Measurements from ENCODE around the gene RAB22A.

RAB22A gene, protein sequence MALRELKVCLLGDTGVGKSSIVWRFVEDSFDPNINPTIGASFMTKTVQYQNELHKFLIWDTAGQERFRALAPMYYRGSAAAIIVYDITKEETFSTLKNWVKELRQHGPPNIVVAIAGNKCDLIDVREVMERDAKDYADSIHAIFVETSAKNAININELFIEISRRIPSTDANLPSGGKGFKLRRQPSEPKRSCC

DNA sequence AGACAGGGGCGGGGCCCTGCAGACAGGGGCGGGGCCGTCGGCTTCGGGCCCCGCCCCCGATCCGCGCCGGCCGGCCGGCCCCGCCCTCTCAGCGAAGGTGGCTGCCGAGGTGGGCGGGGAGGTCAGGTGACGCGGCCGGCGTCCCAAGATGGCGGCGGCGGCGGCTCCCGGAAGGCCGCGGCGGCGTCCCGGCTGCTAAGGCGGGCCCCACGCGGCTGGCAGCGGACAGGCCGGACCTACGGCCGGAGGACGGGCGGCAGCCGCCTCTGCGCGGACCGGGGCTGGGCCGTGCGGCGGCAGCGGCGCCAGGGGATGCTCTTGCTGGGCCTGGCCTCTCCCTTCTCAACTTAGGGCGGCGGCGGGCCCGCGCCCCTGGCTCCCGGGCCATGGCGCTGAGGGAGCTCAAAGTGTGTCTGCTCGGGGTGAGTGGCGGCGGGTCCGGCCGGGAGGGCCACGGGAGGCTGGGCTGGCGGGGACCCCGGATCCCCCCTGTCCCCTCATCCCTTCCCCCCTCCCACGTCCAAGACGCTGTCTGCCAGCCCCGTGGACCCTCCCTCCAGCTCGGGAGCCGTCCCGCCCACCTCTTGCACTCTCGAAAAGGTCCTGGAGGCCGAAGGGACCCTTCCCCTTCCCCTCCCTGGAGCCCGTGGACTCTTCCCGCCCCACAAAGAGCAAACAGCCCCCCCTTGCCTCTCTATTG, at the start of gene RAB22A:
TSS of gene RAB22A (plus strand) at position 125 of the 700 bp plus-strand sequence. CDS start at position 387, 262 bp downstream.
- DNase-seq (ENCODE audit: low read depth), result peak; percentile 75

DNA sequence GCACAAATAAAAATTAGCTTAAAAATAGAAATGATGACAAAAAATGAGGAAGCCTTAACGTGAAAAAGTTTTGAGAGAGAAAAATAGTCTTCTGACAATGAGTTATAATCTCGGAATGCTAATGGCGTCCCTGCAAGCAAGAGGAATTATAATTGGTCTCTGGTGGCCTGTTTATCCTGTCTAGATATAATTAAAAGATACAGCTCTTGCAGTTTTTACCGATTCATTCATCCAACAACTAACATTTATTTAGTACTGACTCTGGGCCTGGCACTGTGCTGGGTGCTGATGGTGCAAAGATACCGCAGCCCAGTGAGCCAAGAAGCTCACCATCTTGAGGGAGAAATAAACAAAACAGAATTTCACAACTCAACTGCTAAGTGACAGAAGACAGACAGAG, 49.5 kb upstream of the RAB22A start:
- DNase-seq (ENCODE audit: low read depth), result no peak

DNA sequence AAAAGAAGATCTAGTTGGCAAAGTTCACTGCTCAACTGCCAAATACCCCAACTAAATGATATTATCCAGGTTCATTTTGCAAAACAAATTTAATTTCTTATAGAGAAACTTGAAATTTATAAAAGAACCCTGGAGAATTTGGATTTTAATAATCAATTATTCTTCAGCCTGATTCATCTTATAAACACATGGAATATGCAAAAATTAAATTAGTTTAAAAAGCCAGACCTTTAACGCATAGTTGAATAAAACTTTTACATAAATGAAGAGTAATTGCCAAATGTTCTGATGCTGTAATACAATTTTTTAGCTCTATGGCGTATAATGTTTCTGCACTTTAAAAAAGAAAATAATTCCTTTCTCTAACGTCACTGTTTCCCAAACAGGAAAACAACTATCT, 47.9 kb upstream of the RAB22A start:
- no peak for DNase-seq (ENCODE audit: low read depth)

DNA sequence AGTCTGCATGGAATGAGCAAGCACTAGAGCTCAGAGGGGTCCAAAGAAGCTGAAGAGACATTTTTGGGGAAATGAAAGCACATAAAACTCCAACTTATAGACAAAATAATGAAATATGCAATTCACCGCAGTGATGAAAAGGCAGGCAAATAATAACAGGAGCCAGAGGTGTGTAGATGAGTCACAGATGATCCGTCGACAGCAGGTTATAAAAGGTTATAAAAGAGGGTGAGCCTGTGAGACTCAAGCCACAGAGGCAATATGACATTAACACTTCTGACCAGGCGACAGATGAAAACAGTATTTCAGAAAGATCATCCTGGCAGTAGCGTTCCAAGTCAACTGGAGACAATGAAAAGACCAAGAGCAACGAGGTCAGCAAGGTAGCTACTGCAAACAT, 45.2 kb upstream of the RAB22A start:
- DNase-seq (ENCODE audit: low read depth), result no peak

DNA sequence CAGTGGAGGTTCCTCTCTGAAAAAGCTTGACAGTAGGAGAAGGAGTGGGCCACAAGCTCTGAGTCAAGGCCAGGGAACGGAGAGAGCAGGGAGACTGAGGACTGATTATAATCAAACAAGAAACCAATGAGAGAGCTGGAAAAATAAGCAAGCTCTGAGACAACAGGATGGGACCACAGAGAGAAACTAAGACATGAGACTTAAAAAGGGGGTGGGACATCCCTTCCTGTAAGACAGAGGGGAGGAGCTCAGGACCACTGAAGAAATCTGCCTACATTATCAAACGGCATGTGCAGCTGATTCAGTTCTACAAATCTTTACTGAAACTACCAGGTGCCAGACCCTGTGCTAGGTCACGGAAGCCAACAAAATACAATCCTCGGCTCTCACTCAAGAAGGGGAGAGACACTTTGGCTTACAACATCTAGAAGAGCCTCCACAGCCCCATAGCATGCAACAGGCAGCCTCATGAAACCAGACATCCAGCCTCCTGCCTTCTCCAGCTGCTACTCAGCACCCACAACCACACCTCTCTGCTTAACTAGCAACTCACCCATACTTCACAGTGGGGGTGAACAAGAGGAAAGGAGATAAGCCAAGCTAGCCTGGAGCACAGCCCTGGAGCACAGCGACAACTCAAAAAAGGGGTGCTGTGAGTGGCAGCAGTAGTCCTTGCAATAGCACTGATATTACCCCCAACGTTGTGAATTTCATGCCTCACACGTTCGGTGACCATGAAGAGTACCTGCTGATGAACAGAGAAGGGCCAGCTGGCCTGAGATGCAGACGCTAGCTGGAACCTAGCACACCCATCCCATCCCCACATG, 41.9 kb upstream of the RAB22A start:
- DNase-seq (ENCODE audit: low read depth), result no peak

DNA sequence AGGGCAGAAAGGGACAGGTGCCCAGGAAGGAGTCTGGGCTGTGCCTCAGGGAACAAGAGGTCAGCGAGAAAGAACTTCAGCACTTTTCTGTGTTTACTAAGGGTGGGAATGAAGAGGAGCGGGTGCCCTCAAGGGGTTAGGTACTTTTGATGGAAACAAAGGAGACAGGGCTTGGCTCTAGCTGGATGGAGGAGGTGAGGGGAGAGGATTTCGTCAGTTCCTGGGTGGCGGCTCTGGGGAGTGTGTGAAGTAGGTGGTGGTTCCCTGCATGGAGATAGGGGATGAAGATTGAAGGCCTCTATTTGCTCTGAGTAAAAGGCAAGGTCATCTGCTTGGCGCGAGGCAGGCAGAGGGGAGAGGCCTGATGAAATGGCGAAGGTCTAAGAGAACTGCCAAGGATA, 41.1 kb upstream of the RAB22A start:
- no peak for DNase-seq (ENCODE audit: low read depth)

DNA sequence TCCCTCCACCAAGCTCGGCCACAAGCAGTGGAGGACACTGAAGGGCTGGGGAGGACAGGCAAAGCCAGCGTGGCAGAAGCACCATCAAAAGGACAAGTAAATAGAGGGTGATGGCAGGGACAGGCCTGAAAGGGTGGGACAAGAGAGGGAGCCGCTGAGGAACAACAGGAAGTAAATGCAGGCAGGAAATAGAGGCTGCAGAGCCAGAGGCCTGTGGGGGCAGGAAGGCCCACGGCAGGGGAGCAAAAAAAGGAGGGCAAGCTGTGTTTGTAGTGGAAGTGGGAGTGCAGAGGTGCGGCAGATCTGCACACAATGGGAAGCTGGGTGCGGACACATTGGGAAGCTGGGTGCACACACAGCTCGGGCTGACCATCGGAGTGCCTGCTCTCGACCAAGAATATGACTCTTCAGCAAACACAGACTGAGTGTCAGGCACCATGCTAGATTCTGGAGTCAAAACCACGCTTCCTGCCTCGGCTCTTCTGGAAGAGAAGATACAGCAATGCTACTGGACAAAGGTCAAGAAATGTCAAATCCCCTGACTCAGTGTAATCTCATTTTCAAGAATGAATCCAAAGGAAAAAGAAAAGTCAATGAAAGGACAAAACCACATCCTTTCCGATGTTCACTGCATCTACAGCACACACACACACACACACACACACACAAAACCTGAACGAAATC, 40.4 kb upstream of the RAB22A start:
- DNase-seq (ENCODE audit: low read depth), result no peak

DNA sequence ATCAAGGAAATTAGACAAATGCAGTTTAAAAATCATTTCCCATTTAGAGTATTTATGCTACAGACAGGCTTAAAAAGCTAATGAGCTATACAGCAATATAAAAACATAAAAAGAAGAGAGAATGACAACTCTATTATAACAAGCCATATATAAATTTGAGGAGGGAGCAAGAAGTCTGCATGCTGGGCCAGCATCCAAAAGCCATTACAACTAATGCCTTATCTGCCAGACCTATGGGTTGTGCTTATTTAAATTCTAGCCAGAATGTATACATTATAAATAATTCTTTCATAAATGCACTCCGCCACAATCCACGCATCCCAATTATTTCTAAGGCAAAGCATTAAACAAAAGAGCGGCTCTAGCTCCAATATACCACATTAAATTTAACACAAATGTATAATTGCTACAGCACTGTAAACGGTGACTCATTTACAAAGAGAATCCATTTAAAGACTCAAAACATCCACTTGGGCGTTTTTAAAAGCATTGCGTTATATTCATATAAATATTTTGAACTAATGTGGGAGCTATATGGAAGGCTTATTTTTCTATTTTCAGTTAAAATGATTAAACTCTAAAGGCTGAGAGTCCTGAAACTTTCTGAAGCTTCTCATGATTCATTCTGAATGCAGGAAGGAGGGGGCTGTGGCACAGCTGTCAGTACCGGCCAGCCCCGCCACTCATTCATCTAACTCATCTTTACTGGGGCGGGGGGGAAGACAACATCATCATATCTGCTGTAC, 37.7 kb upstream of the RAB22A start:
- DNase-seq (ENCODE audit: low read depth), result no peak

DNA sequence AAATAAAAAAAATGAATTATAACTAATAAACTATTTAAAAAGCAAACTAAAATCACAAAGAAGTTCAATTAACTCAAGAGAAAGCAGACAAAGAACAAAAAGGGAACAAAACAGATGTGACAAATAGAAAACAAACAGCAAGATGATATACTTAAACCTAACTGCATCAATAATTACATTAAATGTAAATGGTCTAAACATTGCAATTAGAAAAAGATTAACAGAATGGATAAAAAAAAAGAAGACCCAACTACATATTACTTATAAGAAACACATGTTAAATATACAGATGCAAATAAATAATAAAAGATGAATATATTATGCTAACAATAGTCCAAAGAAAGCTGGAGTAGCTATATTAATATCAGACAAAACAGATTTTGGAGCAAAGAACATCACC, 35.1 kb upstream of the RAB22A start:
- no peak for DNase-seq (ENCODE audit: low read depth)

DNA sequence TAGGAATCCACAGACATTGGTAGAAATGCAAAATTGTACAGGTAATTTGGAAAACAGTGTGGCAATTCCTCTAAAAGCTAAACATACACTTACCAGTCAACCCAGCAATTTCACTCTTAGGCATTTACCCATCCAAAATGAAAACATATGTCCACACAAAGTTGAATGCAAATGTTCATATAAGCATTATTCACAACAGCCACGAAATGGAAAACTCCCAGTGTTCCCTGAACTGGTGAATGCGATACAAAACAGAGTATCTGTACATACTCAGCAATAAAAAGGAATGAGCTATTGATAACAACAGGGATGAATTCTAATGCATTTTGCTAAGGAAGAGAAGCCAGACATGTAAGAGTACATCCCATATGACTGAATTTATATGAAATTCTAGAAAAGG, 32.4 kb upstream of the RAB22A start:
- DNase-seq (ENCODE audit: low read depth), result no peak

DNA sequence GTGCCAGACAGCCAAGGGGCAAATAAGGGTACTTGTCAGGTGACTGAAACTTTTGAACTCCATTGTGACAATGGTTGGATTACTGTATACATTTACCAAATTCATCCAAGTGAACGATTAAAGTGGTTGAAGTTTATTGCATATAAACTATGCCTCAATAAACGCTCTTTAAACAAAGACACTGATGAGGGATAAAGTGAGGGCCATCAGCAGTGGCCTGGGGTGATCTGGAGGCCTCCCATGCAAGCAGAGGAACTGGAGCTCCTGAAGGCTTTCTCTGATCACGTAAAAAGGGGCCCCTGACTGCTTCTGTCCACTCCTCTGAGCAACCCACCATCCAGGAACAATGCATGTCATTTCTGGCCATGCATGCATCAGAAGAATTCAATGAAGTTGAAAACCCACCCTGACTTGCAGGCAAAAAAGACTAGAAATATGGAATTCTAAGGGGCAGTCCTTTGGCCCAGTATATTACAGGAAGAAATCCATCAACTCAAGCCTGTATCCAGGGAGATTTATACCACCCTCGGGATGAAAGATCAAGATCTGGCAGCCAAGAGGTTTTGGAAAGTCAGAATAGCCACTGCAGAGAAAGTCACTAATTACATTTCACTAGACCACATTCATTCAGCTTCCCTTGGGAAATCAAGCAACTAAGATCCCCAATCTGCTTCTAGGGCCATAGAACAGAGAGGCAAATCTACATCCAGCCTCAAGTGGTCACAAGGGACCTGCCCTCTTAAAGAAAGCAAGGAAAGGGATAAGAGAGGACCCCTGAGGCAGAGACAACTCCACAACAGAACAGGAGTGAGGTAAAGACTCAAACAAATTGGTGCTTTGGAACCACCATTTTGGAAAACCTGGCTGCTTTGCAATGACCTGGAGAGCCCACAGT, 31.7 kb upstream of the RAB22A start:
- no peak for DNase-seq (ENCODE audit: low read depth)

DNA sequence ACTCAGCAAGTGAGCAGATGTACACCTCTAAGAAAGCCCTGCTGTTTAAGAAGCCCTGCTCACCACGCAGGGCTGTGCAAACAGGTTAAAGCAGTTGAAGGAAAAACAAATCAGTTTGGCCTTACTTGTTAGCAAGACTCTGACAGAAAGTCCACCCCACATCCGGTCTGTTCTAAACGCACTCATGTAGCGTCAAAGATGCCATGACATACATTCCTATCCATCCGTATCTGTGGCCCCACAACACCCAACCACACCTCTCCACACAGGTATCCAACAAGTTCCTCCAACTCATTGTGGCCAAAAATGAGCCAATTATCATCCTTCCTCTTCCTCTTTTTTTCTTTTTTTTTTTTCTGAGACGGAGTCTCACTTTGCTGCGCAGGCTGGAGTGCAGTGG, 22.8 kb upstream of the RAB22A start:
- no peak for DNase-seq (ENCODE audit: low read depth)

DNA sequence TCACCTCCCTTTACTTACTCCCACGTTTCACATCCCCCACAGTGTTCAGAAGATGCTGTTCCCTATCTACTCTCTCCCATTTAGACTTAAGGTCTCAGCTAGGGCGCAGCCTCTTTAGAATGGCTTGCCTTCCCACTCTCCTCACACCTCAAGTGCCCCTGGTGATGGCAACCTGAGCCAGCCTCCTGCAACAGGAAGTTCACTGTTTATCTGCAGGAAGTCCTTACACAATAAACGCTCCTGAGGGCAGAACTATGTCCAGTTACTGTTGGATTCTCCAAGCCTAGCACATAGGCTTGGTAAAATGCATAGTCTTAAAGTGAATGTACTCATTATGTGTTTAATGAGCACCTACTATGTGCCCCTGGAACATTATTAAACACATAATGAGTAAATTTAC, 21.9 kb upstream of the RAB22A start:
- no peak for DNase-seq (ENCODE audit: low read depth)

DNA sequence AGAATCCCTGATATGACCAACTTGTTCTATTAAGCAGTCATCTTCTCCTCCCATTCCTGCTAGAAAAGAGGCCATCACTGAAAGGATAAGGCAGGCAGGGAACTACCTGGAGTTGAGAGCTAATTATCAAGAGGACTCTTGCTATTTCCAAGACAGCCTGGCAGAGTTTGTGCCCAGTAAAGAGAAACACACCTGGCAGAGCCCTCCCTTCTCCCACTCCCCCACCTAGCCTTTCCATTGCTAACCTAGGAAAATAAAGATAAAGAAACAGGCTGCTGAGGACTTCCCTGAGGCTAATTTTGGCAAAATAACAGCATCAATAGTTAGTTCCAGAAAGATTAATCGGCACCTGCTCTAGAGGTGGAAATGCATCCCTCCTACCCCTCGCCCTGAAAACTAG, 20.4 kb upstream of the RAB22A start:
- DNase-seq (ENCODE audit: low read depth), result no peak

DNA sequence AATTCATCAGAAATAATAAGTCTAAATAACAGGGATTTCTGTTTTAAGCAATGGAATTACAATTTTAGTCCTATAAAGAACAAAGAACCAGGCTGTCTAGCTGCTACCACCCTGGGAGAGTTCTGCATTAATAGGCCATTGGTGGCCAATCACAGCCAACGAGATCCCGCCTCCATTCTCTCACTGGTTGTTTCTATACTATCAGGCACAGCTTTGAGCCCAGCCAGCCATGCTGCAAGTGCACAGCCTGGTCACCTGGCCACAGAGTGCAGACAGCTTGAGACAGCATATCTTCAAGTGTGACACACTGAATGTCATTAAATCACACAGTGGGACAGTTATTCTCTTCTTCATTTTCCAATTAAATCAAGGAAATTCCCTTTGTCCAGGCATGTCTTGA, 16.1 kb upstream of the RAB22A start:
- DNase-seq (ENCODE audit: low read depth), result no peak

DNA sequence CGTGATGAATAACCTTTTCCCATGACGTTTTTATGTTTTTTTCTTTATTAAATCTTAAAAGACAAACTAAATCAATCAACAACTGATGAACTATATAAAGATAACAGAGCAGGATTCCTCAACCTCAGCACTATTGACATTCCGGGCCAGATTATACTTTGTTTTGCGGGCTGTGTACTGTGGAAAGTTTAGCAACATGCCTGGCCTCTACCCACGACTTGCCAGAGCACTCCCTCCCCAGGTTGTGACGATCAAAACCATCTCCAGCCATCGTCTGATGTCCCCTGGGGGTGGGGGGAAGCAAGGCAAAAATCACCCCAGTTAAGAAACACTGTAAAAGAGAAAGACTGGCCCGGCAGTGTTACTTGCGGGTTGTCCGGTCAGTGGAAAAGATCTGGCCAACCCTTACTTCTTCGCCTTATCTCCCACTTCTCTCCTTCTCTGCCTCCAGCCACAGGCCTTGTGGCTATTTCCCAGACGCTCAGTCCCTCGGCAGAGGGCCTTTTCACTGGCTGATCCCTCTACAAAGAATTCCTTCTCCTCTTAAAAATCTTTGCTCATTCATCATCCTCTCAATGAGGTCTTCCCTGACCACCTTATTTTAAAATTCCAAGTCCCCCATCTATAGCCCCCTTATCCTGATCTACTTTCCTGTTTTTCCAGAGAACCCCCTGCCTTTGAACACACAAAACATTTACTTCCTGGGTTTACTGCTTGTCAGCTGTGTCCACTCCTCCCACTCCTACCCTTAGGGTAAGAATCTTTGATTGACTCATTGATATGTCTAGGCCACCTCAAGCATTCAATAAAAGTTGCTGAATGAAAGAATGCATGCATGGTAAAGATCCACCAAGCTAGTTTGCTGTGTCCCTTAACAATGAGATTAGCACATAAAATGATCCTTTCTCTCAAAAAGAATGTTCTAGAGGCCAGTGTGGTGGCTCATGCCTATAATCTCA, 14.7 kb upstream of the RAB22A start:
- DNase-seq (ENCODE audit: low read depth), result no peak

DNA sequence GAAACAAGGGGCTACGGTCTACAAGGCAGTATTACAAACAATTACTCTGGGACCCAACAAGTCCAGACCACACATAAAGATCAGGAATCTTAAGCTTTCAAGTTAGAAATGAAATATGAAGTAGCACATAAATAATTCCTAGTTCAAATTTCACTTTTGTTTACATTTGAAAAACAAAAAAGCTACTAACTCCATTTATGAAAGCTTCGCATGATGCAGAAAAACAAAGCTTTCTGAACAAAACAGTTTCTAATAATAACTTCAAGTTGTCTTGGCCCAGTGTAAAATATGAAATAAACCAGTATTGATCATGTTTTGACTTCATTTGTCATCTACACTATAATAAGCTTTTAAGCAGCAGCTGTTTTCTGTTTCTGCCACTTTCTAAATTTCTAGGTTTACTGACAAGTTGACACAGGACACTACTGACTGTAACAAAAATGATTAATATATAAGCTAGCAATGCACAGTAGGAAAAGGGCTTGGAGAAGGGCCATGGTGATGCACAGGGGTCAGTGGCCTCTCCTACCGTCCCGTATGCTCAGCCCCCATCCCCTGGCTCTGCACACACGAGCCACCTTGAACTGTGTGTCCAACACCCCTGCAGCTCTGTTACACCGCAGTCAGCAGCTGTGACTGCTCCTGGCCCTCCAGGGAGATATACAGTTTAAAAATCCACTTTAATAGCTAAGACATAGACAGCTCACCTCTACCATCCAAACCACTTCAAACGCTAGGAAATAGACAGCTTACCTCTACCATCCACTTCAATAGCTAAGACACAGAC, 13.3 kb upstream of the RAB22A start:
- DNase-seq (ENCODE audit: low read depth), result no peak

DNA sequence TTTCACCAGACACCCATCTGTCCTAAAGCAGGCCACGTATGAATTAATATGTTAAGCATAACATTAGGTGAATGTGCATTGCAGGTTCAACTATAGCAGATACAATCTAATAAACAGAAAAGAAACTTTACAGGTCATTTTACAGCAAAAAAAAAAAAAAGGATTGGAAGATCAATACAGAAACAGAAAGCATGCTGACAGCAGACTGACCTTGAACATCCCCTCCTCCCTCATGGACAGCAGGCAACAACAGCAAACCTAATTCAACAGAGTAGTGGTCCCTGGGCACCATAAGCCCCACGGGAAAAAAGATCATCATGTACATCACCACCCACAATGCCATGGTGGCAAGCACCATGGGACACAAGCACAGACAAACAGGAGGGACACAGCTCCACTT, 12.1 kb upstream of the RAB22A start:
- DNase-seq (ENCODE audit: low read depth), result no peak

DNA sequence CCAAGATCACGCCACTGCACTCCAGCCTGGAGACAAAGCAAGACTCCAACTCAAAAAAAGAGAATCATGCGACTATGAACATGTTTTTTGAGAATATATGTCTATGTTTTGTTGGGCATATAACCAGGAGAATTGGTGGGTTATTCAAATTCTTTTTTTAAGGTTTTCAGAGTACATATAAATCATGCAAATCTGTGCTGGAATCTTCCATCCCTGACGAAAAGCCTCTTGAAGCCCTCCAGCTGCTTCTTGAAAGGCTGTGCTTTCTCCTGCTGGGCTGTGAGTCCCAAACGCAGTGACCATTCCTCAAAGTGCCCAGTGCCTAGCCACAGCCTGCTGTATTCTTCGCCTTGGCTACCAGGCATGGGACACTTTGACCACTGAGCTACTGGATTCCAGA, 9.2 kb upstream of the RAB22A start:
- no peak for DNase-seq (ENCODE audit: low read depth)

All from stimulated activated CD8-positive, alpha-beta memory T cell treated with anti-CD3 and anti-CD28 coated beads, Interleukin-4, amount 100 ng/mL, for 24 hours (primary cell).